ENCODE data around the gene TIPIN. TPM values are rescaled to one million over a fixed set of nuclear protein-coding genes. Genes with fewer than 3 reads are reported as not detected.
A peak's percentile ranks its signal among the peaks of the same experiment; 100 is the strongest.
"Not testable (repeated sequence)": the region's sequence is repeated elsewhere in the genome, so short reads cannot be mapped to it uniquely, and the experiment has no call there.

The TIPIN gene, protein sequence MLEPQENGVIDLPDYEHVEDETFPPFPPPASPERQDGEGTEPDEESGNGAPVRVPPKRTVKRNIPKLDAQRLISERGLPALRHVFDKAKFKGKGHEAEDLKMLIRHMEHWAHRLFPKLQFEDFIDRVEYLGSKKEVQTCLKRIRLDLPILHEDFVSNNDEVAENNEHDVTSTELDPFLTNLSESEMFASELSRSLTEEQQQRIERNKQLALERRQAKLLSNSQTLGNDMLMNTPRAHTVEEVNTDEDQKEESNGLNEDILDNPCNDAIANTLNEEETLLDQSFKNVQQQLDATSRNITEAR
- 10 to 100 TPM; 63.8 to 79.6 (median 69.3) TPM for total RNA-seq

DNA sequence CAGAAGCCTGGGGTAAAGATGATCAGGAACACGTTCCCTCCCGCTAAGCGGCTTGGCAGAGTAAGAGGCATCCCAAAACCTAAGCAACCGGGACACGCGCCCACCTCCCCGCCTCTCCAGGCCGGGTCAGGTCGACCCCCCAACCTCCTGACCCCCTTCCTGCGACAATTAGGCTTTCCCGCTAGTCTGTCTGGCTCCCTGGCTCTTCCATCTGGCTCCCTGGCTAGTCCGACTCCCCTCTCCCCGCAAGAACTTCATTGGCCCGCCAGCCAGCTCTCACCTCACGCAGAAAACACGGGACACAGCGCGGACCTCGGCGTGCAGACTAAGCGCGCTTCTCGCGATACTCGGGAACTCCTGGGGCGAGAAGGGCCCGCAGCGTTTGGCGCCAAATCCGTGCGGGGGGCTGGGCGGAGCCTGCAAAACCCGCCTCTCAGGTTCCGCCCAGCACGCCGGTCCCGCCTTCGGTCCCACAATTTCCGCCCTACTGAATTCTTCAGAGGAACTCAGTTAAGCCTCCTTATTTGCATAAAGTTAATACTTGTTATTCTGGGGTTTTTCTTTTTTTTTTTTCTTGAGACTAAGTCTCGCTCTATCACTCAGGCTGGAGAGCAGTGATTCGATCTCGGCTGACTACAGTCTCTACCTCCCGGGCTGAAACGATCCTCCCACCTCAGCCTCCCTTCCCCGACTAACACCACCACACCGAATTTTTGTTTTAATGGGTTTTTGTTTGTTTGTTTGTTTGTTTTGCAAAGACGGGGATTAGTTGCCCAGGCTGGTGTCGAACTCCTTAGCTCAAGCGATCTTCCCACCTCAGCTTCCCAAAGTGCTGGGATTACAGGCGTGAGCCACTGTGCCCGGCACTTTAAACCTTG is at the start of gene TIPIN:
TSS of gene TIPIN (minus strand) at position 327 of the 878 bp plus-strand sequence. CDS start 3,738 bp downstream, outside the sequence.
- H3K4me3 Mint-ChIP-seq = peak within 1 kb of the TSS; percentile 92
- H3K36me3 Mint-ChIP-seq (ENCODE audit: insufficient read depth) = peaks cover 8% of the 10 kb centered on the region
- peak; percentile 99 for ATAC-seq
- peak; percentile 96 for DNase-seq
- peaks cover 23% of the 10 kb centered on the region for H3K4me1 Mint-ChIP-seq (ENCODE audit: low read depth)
- H3K27me3 Mint-ChIP-seq (ENCODE audit: low read depth) = no peaks in the 10 kb centered on the region
- H3K9me3 Mint-ChIP-seq = no peaks in the 10 kb centered on the region

DNA sequence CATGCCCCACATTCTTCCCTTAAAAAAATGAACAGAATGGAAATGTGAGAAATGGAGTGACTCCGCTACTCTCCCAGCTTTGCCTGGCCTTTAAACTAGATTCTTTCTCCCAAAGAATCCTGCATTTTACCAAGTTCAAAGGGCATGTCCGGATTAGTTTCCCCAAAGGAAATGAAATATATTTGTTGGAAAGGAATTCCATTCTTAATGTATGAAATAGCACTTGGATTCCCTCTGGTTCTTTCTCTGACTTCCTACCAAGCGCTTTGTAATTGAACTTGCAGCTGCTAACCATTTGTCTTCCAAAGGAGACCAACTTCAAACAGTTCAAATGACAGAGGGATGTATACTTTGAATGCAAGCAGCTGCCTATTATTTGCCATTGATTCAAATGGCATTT is 49.1 kb upstream of the TIPIN start:
- Mint-ChIP-seq H3K27me3 (ENCODE audit: low read depth) (no peaks in the 10 kb centered on the region), H3K4me1 (ENCODE audit: low read depth) (peaks cover 88% of the 10 kb centered on the region), H3K36me3 (ENCODE audit: insufficient read depth) (peaks cover 9% of the 10 kb centered on the region), H3K9me3 (no peaks in the 10 kb centered on the region), H3K4me3 (no peak overlapping the region)
- ATAC-seq = no peak
- no peak for DNase-seq

DNA sequence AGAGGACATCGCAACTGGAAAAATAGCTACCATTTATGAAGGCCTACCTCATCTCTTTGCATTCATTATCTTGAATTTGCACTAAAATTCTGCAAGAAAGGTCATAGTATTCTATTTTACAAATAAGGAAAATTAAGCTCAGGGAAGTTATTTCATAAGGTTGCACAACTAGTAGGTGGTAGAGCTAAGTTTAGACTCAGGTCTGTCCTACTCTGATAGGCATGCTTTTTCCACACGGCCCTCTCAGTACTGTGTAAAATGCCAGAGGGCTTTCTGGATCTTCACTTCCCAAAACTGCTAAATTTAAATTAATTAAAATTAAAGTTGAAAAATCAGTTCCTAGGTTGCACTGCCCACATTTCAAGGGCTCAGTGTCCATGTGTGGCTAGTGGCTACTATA is 48.5 kb upstream of the TIPIN start:
- Mint-ChIP-seq H3K4me3 (no peak overlapping the region), H3K4me1 (ENCODE audit: low read depth) (peaks cover 88% of the 10 kb centered on the region), H3K9me3 (no peaks in the 10 kb centered on the region), H3K36me3 (ENCODE audit: insufficient read depth) (peaks cover 8% of the 10 kb centered on the region), H3K27me3 (ENCODE audit: low read depth) (no peaks in the 10 kb centered on the region)
- ATAC-seq = no peak
- DNase-seq = no peak

DNA sequence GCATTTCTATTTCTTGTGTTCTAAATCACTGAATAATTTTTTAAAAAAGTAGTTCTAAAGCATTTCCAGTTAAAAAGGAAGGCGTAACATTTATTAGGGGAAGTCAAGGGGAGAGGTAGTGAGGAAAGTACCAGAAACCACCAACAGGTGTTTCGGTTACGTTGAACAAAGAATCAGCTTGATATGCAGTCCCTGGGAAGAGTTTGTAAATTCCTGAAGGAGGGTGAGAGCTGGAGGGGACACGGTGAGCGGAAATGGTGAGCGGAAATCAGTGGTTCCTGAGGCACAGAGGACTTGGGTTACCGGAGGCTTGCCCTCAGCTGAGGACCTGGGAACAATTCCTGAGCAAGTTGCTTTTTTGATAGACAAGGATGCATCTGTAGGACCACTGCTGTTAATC is 48.0 kb upstream of the TIPIN start:
- H3K27me3 Mint-ChIP-seq (ENCODE audit: low read depth) = no peaks in the 10 kb centered on the region

DNA sequence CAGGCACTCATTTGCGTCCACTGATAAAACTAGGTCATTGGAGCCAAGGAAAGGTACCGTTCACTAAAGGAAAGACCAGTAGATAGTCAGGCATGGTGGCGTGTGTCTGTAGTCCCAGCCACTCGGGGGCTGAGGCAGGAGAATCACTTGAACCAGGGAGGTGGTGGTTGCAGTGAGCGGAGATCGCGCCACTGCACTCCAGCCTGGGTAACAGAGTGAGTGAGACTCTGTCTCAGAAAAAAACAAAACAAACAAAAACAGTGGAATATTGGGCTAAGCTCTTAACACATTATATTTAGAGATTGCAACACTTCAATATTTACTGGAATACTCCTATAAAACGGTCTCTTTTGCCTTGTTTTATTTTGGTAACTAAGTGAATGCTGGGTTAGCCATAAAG is 47.6 kb upstream of the TIPIN start:
- Mint-ChIP-seq H3K36me3 (ENCODE audit: insufficient read depth) (peaks cover 6% of the 10 kb centered on the region), H3K9me3 (no peaks in the 10 kb centered on the region), H3K4me3 (no peak overlapping the region), H3K27me3 (ENCODE audit: low read depth) (no peaks in the 10 kb centered on the region), H3K4me1 (ENCODE audit: low read depth) (peaks cover 81% of the 10 kb centered on the region)
- DNase-seq = no peak
- no peak for ATAC-seq

More for the DNA sequence above, 48.0 kb upstream of the TIPIN start:
- peak overlapping the region; percentile 27 for H3K4me3 Mint-ChIP-seq
- H3K4me1 Mint-ChIP-seq (ENCODE audit: low read depth) = peaks cover 84% of the 10 kb centered on the region
- ATAC-seq (no peak), DNase-seq (no peak)
- H3K36me3 Mint-ChIP-seq (ENCODE audit: insufficient read depth) = peaks cover 6% of the 10 kb centered on the region
- no peaks in the 10 kb centered on the region for H3K9me3 Mint-ChIP-seq

DNA sequence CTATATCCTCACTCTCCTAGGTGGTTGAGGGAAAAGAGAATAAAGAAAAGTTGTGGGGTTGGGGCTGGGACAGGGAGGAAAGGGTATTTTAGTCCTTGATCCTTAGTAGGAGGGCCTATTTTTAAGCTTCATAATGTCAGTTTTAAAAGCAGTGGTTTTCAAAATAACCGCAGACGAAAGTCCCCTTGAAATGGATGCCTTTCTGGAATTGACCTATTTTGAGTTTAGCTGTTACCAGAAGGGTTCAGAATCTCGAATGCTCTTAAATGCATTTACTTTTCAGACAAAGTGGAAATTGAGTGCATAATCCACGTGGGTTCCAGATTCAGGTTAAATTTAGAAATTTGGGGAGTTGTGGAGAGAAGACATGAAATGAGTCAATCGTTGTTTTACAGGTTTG is 46.8 kb upstream of the TIPIN start:
- no peaks in the 10 kb centered on the region for H3K27me3 Mint-ChIP-seq (ENCODE audit: low read depth)
- no peak for ATAC-seq
- H3K36me3 Mint-ChIP-seq (ENCODE audit: insufficient read depth) = peaks cover 7% of the 10 kb centered on the region
- DNase-seq = no peak
- no peaks in the 10 kb centered on the region for H3K9me3 Mint-ChIP-seq
- peaks cover 73% of the 10 kb centered on the region for H3K4me1 Mint-ChIP-seq (ENCODE audit: low read depth)
- no peak overlapping the region for H3K4me3 Mint-ChIP-seq

DNA sequence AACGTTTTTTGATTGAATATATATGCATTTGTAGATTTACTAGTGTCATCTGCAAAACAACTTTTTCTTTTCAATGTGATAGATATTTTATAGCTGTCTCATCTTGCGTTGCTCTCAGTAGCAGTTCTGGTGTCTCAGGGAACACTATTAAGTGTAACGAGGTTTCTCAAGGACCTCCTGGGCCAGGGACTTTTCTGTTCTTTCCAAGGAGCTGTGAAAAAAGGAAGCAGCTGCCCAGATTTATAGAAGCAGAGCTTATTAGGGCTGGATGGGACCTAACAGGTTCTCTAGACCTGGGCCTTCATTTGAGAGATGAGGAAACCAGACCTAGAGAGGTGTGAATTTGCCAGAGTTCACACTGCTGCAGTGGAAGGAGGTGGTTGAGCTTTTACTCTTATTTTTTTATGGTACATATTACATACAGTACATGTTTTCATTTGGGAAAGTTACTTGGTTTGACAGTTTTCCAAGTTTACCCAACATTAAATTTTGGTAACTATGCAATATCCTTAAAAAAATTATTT is 46.3 kb upstream of the TIPIN start:
- Mint-ChIP-seq H3K36me3 (ENCODE audit: insufficient read depth) (peaks cover 11% of the 10 kb centered on the region), H3K27me3 (ENCODE audit: low read depth) (no peaks in the 10 kb centered on the region), H3K4me3 (no peak overlapping the region), H3K4me1 (ENCODE audit: low read depth) (peaks cover 73% of the 10 kb centered on the region), H3K9me3 (no peaks in the 10 kb centered on the region)
- no peak for DNase-seq
- no peak for ATAC-seq

DNA sequence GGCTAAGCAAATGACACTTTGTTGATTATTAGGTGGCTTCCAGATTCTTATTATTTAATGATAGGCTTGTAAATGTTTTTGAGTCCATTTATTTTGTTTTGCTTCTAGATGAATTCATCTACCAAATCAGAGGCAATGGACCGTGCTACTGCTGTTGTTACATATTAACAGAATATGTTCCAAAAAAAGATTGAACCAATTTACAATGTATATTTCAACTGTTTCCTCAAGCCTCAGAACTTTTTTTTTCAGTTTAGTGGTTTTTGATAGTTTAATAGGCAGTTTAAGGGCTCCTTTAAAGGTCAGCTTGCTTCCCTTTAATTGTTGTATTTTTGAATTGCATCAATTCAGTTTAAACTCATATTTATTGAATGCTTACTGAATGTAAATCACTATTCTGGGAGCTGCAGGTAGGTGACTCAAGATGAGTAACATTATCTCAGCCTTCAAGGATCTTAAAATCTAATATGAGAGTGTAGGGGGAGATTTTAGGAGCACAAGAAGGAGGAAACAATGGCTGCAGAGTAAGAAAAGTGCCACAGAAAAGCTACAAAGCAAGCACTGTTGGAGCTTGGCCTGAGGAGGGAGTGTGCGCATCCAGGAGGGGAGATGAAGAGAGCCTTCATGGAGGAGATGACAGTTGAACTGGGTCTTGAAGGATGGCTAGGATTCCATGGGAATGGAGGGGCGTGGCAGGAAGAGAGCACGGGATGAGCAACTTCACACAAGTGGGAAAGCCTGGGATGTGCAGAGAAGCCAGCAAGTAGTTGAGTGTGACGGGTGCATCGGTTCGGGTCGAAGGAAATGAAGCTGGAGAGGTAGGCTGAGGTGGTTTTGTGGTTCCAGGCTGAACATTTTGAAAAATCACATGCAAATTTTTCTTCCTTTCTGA is 44.9 kb upstream of the TIPIN start:
- Mint-ChIP-seq H3K9me3 (no peaks in the 10 kb centered on the region), H3K36me3 (ENCODE audit: insufficient read depth) (peaks cover 12% of the 10 kb centered on the region), H3K27me3 (ENCODE audit: low read depth) (no peaks in the 10 kb centered on the region), H3K4me3 (peak overlapping the region; percentile 51), H3K4me1 (ENCODE audit: low read depth) (peaks cover 70% of the 10 kb centered on the region)
- peak; percentile 72 to 81 for ATAC-seq
- no peak for DNase-seq

DNA sequence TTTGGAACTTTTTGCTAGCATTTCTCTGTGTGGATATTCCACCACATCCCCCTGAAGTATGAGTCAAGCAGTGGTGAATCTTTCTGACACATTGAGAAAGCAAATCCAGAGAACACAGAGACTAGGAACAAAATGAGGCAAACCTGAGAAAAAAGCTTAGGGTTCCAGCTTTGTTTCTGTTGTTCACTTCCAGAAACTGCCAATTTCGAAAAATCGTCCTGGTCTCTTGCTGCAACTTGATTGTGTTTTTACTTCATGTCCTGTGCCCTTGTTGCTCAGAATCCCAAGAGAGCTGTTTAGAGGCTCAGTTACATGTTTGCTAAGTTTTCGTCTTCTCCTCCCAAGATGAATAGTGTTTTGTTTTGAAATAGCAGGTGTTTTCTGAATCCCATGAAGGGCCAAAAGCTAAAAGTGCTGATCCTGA is 43.9 kb upstream of the TIPIN start:
- no peak overlapping the region for H3K4me3 Mint-ChIP-seq
- peak in 1 of 2 donors; percentile 46 for ATAC-seq

DNA sequence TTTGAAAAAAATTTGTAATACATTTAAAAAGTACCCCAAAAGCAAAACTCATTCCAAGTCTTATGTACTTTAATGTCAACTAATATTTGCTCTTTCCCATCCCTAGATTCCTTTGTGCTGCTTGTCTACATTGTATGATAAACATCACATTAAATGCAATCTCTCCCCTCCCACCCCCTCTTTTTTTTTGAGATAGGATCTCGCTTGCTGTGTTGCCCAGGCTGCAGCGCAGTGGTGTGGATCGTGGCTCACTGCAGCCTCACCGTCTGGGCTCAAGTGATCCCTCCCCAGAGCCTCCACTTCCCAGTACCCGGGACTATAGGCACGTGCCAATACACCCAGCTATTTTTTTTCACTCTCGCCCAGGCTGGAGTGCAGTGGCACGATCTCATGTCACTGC is 42.8 kb upstream of the TIPIN start:
- peaks cover 9% of the 10 kb centered on the region for H3K36me3 Mint-ChIP-seq (ENCODE audit: insufficient read depth)
- no peaks in the 10 kb centered on the region for H3K27me3 Mint-ChIP-seq (ENCODE audit: low read depth)
- no peak overlapping the region for H3K4me3 Mint-ChIP-seq
- H3K4me1 Mint-ChIP-seq (ENCODE audit: low read depth) = peaks cover 72% of the 10 kb centered on the region
- ATAC-seq (no peak), DNase-seq (no peak)
- no peaks in the 10 kb centered on the region for H3K9me3 Mint-ChIP-seq

More for the DNA sequence above, 43.9 kb upstream of the TIPIN start:
- Mint-ChIP-seq H3K36me3 (ENCODE audit: insufficient read depth) (peaks cover 12% of the 10 kb centered on the region), H3K27me3 (ENCODE audit: low read depth) (no peaks in the 10 kb centered on the region), H3K4me1 (ENCODE audit: low read depth) (peaks cover 69% of the 10 kb centered on the region), H3K9me3 (no peaks in the 10 kb centered on the region)
- DNase-seq = no peak

DNA sequence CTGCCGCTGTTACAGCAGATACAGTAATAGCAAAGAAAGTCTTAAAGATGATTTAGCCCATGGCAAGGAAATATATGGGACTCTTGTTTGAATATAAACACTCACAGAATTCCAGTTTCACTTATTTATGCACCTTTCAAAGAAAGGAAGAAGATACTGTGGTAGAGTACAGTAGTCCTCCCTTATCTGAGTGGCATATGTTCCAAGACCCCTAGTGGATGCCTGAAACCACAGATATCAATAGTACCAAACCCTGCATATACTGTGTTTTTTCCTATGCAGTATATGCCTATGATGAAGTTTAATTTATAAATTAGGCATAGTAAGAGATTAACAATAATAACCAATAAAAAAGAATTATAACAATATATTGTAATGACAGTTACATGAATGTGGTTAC is 38.4 kb upstream of the TIPIN start:
- Mint-ChIP-seq H3K4me1 (ENCODE audit: low read depth) (peaks cover 74% of the 10 kb centered on the region), H3K27me3 (ENCODE audit: low read depth) (no peaks in the 10 kb centered on the region), H3K4me3 (no peak overlapping the region), H3K36me3 (ENCODE audit: insufficient read depth) (peaks cover 12% of the 10 kb centered on the region), H3K9me3 (no peaks in the 10 kb centered on the region)
- no peak for DNase-seq
- no peak for ATAC-seq

DNA sequence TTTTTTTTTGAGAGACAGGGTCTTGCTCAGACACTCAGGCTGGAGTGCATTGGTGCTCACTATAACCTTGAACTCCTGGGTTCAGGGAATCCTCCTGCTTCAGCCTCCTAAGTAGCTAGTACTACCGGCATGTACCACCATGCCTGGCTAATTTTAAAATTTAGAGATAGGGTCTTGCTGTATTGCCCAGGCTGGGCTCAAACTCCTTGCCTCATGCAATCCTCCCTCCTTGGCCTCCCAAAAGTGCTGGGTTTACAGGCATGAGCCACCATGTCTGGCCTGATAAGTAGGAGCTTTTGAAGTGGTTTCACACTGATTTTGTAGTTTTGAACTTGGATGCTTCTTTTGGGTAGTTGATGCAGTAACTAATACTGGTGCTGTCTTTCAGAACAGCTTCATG is 38.0 kb upstream of the TIPIN start:
- Mint-ChIP-seq H3K4me3 (no peak overlapping the region), H3K9me3 (no peaks in the 10 kb centered on the region), H3K27me3 (ENCODE audit: low read depth) (no peaks in the 10 kb centered on the region), H3K4me1 (ENCODE audit: low read depth) (peaks cover 78% of the 10 kb centered on the region), H3K36me3 (ENCODE audit: insufficient read depth) (peaks cover 12% of the 10 kb centered on the region)
- ATAC-seq (no peak), DNase-seq (no peak)

DNA sequence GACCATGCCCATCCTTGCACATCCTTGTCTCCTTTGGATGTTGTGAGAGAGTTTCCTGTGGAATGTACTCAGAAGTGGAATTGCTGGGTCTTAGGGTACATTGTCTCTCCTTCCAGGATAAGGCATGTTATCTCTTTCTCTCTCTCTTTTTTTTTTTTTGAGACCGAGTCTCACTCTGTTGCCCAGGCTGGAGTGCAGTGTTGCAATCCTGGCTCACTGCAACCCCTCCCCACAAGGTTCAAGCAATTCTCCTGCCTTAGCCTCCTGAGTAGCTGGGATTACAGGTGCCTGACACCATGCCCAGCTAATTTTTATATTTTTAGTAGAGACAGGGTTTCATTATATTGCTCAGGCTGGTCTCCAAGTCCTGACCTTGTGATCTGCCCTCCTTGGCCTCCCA is 36.6 kb upstream of the TIPIN start:
- H3K4me1 Mint-ChIP-seq (ENCODE audit: low read depth) = peaks cover 87% of the 10 kb centered on the region
- H3K9me3 Mint-ChIP-seq; H3K4me3 Mint-ChIP-seq; DNase-seq; H3K27me3 Mint-ChIP-seq (ENCODE audit: low read depth); ATAC-seq; H3K36me3 Mint-ChIP-seq (ENCODE audit: insufficient read depth): not testable (repeated sequence)

DNA sequence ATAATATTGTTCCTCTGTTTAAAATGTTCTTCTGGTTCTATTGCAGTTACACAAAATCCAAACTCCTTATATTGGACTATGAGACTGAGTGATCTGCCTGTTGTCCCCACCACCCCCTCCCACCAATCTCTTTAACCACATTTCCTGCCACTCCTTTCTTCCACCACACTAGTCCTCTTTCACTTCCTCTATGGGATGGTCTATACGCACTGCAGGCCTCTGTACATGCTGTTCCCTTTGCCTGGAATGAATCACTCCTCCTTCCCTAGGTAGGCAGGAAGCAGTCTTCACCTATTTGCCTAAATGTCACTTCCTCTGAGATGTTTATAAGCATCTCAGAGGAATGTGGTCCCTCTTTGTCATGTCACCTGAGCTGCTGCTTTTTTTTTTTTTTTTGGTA is 34.2 kb upstream of the TIPIN start:
- peak overlapping the region; percentile 59 for H3K4me3 Mint-ChIP-seq

More for the DNA sequence above, 34.2 kb upstream of the TIPIN start:
- H3K4me1 Mint-ChIP-seq (ENCODE audit: low read depth) = peaks cover 80% of the 10 kb centered on the region
- no peaks in the 10 kb centered on the region for H3K27me3 Mint-ChIP-seq (ENCODE audit: low read depth)
- H3K36me3 Mint-ChIP-seq (ENCODE audit: insufficient read depth) = peaks cover 7% of the 10 kb centered on the region
- no peaks in the 10 kb centered on the region for H3K9me3 Mint-ChIP-seq
- DNase-seq (no peak), ATAC-seq (no peak)
